ENCODE measurements around the gene OR1F1.

- no peak for TF ChIP-seq POLR2A (IDR thresholded peaks at IDR 0.05)
- TF ChIP-seq CTCF (IDR thresholded peaks at IDR 0.05) = no peak
These were observed 44.8 kb upstream of the OR1F1 start for GRCh38 chr16:3143189-3143588.
